Esophagus squamous epithelium (tissue), 4 donors: ENCODE measurements around the gene PDLIM5.

Experiments
- CTCF ChIP-seq, 6 experiments: fragments of 450-650 bp in 4 of 6; fragments of 200-600 bp in 2 of 6; sonication (generic) in 2 of 6; IDR thresholded peaks; one replicate each; pipeline ENCODE4 v1.5.1; 2016 to 2019; ENCODE audit warnings: antibody characterized with exemption in 6 of 6, mild to moderate bottlenecking in 4 of 6, moderate library complexity in 4 of 6
- POLR2A ChIP-seq, 4 donors: fragments of 450-650 bp; IDR thresholded peaks; one replicate each; pipeline ENCODE4 v1.6.1; 2017; ENCODE audit warnings: antibody characterized with exemption in 4 of 4, mild to moderate bottlenecking in 4 of 4, moderate library complexity in 3 of 4

DNA sequence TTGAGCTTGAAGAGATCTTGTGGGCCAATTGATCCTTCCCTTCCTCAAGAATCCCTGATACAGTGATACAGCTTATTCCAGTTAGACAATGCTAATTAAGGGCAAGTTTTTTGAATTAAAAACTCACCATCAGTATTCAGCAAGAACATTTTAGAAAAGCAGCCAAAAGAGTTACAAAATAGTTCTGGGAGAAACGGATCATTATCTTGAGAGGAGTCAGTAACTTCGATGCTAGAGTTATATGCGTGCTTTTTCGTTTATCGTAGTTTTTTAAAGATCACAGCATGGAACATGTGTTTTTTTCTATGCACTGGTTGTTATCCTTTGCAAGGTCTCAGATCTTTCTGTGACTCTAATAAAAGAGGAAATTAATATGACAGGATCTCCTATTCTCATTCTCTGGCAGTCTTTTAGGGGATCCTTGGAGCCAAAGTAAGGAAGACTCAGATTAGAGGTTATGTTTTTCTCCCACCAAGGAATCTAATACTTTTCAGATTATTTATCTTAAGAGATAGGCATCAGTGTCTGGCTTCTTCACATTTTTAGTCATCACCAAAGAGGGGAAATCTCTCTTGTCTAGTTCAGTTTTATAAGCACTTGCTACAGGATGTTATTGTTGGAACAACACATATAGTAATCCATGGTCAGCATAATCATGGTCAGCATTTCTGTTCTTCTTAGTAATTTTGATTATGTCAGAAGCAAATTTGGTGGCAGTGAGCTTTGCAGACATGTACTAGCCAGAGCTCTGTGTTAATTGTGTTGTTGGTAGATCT is 109.7 kb downstream of the PDLIM5 start:
- TF ChIP-seq CTCF (IDR thresholded peaks at IDR 0.05), result no peak
- TF ChIP-seq POLR2A (IDR thresholded peaks at IDR 0.05), result no peak
